MM.1S (cell line): Measurements from ENCODE around the gene ADAMTS2.

Experiments
- EZH2phosphoT487 ChIP-seq: fragments of 300-600 bp; sonication (generic); IDR thresholded peaks from 2 replicates; pipeline ENCODE4 v1.6.1; 2018; ENCODE audit warnings: antibody characterized with exemption, low read length
- TF ChIP-seq, protein P1 (sequence below): fragments of 300-600 bp; sonication (generic); IDR thresholded peaks from 2 replicates; pipeline ENCODE4 v1.5.1; 2016; ENCODE audit warnings: antibody characterized with exemption, low read length, mixed read lengths

DNA sequence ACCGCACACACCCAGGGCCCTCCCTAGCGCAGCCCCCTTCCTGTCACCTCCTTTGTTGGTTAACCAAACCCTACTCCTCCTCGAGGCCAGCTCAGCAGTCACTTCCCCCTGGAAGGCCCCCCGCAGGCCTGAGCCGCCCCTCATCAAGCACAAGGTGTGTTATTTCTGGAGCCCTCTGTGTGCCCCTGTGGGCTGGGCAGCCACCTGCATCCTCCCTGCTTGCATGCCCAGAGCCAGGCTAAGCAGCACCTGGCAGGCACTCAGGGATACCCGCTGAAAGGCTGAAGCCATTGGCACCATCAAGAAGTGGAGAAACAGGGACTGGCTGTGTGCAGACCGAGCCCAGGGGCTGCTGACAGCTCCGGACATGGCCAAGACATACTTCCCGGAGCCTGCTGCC is 163.3 kb downstream of the ADAMTS2 start:
- TF ChIP-seq, protein P1, sequence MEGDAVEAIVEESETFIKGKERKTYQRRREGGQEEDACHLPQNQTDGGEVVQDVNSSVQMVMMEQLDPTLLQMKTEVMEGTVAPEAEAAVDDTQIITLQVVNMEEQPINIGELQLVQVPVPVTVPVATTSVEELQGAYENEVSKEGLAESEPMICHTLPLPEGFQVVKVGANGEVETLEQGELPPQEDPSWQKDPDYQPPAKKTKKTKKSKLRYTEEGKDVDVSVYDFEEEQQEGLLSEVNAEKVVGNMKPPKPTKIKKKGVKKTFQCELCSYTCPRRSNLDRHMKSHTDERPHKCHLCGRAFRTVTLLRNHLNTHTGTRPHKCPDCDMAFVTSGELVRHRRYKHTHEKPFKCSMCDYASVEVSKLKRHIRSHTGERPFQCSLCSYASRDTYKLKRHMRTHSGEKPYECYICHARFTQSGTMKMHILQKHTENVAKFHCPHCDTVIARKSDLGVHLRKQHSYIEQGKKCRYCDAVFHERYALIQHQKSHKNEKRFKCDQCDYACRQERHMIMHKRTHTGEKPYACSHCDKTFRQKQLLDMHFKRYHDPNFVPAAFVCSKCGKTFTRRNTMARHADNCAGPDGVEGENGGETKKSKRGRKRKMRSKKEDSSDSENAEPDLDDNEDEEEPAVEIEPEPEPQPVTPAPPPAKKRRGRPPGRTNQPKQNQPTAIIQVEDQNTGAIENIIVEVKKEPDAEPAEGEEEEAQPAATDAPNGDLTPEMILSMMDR: no peak
- no peak for TF ChIP-seq EZH2phosphoT487
